SK-N-SH treated with all-trans-retinoic acid at 6 μM for 48 hours (cell line): Measurements from ENCODE around the gene DYNC1LI2.

Source experiments
- BACH2 ChIP-seq: fragments of 250-450 bp; sonication (Bioruptor Pico); IDR thresholded peaks from 2 replicates; pipeline ENCODE4 v1.9.0; 2021; ENCODE audit warnings: mild to moderate bottlenecking, borderline replicate concordance
- PPARA ChIP-seq: fragments of 250-450 bp; sonication (Bioruptor Pico); IDR thresholded peaks from 2 replicates; pipeline ENCODE4 v1.5.0; 2020; ENCODE audit warnings: mild to moderate bottlenecking, borderline replicate concordance
- RARB ChIP-seq: fragments of 250-450 bp; sonication (Bioruptor Pico); IDR thresholded peaks from 2 replicates; pipeline ENCODE4 v1.8.0; 2021; ENCODE audit warnings: mild to moderate bottlenecking, moderate library complexity
- ZFP3 ChIP-seq: fragments of 250-450 bp; sonication (Bioruptor Pico); IDR thresholded peaks from 2 replicates; pipeline ENCODE4 v1.5.0; 2020; ENCODE audit warnings: mild to moderate bottlenecking, moderate library complexity
- ZFP30 ChIP-seq: fragments of 450-650 bp; formaldehyde crosslinking; IDR thresholded peaks from 2 replicates; pipeline ENCODE4 v1.5.0; 2022; ENCODE audit warnings: mild to moderate bottlenecking, moderate library complexity
- ZNF565 ChIP-seq: fragments of 450-650 bp; formaldehyde crosslinking; conservative IDR thresholded peaks from 2 replicates; pipeline ENCODE4 v1.5.0; 2020; ENCODE audit warnings: low read depth, mild to moderate bottlenecking, moderate library complexity
- ZNF70 ChIP-seq: fragments of 450-650 bp; formaldehyde crosslinking; IDR thresholded peaks from 2 replicates; pipeline ENCODE4 v1.5.0; 2020; ENCODE audit warnings: mild to moderate bottlenecking, moderate library complexity
- TF ChIP-seq, protein P1 (sequence below): fragments of 250-450 bp; sonication (Bioruptor Pico); IDR thresholded peaks from 2 replicates; pipeline ENCODE4 v1.8.0; 2020; ENCODE audit warnings: mild to moderate bottlenecking, moderate library complexity, borderline replicate concordance
- TF ChIP-seq, protein P2 (sequence below): fragments of 250-450 bp; sonication (Bioruptor Pico); IDR thresholded peaks from 2 replicates; pipeline ENCODE4 v1.5.1; 2021; ENCODE audit warnings: mild to moderate bottlenecking, moderate library complexity

DNA sequence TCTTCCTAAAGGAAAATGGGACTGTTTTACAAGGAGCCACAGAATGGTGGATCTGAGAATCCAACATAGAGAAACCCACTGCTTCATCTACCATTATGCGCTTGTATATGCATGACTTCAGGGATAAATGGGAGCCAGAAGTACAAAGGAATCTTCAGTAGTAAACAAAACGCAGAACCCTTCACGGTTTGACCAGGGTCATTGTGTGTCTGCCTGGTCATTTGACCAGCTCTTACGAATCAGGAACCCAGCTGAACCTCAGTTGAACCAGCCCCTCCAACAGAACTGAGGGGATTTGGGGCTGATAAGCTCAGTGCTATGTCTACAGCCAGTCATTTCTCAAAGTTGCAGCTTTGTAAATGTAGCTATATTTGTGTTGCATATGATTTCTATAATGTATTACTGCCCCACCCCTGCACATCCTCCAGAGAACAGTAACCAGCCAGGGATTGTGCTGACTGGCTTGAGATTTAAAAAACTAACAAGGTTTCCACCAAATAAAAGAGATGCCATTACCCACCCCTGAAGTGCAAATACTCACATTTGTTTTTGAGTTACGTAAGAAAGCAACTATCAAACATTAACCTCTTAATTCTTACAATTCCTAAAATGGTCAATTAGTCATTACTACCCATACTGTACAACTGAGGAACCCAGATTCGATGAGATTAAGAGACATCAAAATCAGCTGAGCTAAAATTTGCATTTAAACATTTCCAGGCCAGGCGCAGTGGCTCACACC is 61.1 kb downstream of the DYNC1LI2 start:
- TF ChIP-seq, protein P1, sequence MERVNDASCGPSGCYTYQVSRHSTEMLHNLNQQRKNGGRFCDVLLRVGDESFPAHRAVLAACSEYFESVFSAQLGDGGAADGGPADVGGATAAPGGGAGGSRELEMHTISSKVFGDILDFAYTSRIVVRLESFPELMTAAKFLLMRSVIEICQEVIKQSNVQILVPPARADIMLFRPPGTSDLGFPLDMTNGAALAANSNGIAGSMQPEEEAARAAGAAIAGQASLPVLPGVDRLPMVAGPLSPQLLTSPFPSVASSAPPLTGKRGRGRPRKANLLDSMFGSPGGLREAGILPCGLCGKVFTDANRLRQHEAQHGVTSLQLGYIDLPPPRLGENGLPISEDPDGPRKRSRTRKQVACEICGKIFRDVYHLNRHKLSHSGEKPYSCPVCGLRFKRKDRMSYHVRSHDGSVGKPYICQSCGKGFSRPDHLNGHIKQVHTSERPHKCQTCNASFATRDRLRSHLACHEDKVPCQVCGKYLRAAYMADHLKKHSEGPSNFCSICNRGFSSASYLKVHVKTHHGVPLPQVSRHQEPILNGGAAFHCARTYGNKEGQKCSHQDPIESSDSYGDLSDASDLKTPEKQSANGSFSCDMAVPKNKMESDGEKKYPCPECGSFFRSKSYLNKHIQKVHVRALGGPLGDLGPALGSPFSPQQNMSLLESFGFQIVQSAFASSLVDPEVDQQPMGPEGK (CRISPR knock-in tag) = no peak
- TF ChIP-seq ZFP3 (CRISPR knock-in tag) = no peak
- TF ChIP-seq, protein P2, sequence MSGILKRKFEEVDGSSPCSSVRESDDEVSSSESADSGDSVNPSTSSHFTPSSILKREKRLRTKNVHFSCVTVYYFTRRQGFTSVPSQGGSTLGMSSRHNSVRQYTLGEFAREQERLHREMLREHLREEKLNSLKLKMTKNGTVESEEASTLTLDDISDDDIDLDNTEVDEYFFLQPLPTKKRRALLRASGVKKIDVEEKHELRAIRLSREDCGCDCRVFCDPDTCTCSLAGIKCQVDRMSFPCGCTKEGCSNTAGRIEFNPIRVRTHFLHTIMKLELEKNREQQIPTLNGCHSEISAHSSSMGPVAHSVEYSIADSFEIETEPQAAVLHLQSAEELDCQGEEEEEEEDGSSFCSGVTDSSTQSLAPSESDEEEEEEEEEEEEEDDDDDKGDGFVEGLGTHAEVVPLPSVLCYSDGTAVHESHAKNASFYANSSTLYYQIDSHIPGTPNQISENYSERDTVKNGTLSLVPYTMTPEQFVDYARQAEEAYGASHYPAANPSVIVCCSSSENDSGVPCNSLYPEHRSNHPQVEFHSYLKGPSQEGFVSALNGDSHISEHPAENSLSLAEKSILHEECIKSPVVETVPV (CRISPR knock-in tag) = no peak
- no peak for TF ChIP-seq PPARA (CRISPR knock-in tag)
- no peak for TF ChIP-seq BACH2 (CRISPR knock-in tag)
- no peak for TF ChIP-seq ZFP30
- no peak for TF ChIP-seq ZNF565 (CRISPR knock-in tag)
- no peak for TF ChIP-seq RARB (CRISPR knock-in tag)
- TF ChIP-seq ZNF70 (CRISPR knock-in tag) = no peak
